Measurements from ENCODE around the gene FASTKD2.

Gene FASTKD2

DNA sequence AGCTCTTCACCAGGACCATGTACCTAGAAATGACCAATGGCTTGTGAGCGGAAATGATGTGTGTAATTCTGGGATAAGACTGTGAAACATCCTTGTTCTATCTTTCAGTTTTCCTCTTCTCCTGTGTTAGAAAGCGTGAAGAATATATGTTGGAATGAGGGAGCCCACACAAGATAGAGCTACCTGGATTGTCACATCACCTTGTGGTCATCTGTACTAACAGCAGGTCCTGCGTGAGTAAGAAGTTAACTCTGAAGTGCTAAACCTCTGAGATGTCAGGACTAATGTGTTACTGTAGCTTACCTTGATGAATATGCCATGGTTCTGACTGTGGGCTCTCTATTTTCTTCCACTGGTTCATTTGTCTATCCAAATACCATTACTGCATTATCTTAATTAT, 75.6 kb downstream of the FASTKD2 start:
- no peak for DNase-seq

Data from T-helper 9 cell (primary cell).